ENCODE data around the gene PSG6. TPM values are rescaled to one million over a fixed set of nuclear protein-coding genes. Genes with fewer than 3 reads are reported as not detected.
"Not testable (repeated sequence)": the region's sequence is repeated elsewhere in the genome, so short reads cannot be mapped to it uniquely, and the experiment has no call there.

Gene PSG6
- total RNA-seq, 2 experiments from 2014 or later = not detected

DNA sequence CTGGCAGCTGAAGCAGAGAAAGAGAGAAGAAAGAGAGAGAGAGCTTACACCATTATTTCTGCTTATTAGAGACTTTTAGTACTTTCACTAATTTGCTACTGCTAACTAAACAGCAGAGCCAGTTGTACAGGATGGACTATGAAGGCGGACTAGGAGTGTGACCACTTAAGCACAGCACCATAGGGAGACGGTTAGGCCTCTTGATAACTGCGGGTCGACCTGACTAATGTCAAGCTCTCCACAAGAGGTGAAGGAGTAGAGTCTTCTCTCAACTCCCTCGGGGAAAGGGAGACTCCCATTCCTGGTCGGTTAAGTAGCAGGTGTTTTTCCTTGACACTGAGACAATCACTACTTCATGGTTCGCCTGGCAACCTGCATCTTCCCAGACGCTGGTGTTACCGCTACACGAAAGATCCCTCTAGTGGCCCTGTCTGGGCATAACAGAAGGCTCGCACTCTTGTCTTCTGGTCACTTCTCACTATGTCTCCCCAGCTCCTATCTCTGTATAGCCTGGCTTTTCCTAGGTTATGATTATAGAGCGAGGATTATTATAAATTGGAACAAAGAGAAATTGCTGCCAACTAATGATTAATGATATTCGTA lies 24.6 kb upstream of the PSG6 start:
- peaks cover 0 to 4% of the 10 kb centered on the region in 2 experiments for H3K27me3 ChIP-seq (ENCODE audit: control insufficient read depth in 1 of 2, insufficient read depth in 2 of 2, low read length in 2 of 2)
- no peak overlapping the region for H3K4me3 ChIP-seq (ENCODE audit: low read length)
- ChIA-PET POLR2A (no interaction called here), CTCF (no interaction called here)
- no peaks in the 10 kb centered on the region for H3K36me3 Mint-ChIP-seq (ENCODE audit: low read depth)
- no peak overlapping the region for H3K4me3 Mint-ChIP-seq
- no peaks in the 10 kb centered on the region for H3K4me1 Mint-ChIP-seq (ENCODE audit: low read depth)
- intact Hi-C loops (cut with DNase I, micrococcal nuclease) = no loop called here
- H3K27ac Mint-ChIP-seq = no peak overlapping the region
- H3K4me1 ChIP-seq (ENCODE audit: insufficient read depth, low read length) = no peaks in the 10 kb centered on the region
- H3K27ac ChIP-seq (ENCODE audit: low read depth in 1 of 2, low read length in 2 of 2) = no peak overlapping the region
- TF ChIP-seq, protein P1, sequence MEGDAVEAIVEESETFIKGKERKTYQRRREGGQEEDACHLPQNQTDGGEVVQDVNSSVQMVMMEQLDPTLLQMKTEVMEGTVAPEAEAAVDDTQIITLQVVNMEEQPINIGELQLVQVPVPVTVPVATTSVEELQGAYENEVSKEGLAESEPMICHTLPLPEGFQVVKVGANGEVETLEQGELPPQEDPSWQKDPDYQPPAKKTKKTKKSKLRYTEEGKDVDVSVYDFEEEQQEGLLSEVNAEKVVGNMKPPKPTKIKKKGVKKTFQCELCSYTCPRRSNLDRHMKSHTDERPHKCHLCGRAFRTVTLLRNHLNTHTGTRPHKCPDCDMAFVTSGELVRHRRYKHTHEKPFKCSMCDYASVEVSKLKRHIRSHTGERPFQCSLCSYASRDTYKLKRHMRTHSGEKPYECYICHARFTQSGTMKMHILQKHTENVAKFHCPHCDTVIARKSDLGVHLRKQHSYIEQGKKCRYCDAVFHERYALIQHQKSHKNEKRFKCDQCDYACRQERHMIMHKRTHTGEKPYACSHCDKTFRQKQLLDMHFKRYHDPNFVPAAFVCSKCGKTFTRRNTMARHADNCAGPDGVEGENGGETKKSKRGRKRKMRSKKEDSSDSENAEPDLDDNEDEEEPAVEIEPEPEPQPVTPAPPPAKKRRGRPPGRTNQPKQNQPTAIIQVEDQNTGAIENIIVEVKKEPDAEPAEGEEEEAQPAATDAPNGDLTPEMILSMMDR (IDR thresholded peaks at IDR 0.05) = no peak
- ATAC-seq (ENCODE audit: poor library complexity) (no peak), DNase-seq (no peak)
- peaks cover 57% of the 10 kb centered on the region for H3K27me3 Mint-ChIP-seq
- no peaks in the 10 kb centered on the region for H3K36me3 ChIP-seq (ENCODE audit: insufficient read depth, low read length)
- no peaks in the 10 kb centered on the region for H3K9me3 ChIP-seq (ENCODE audit: control insufficient read depth in 1 of 2, insufficient read depth in 1 of 2, low read length in 2 of 2)
- H3K9me3 Mint-ChIP-seq = no peaks in the 10 kb centered on the region

DNA sequence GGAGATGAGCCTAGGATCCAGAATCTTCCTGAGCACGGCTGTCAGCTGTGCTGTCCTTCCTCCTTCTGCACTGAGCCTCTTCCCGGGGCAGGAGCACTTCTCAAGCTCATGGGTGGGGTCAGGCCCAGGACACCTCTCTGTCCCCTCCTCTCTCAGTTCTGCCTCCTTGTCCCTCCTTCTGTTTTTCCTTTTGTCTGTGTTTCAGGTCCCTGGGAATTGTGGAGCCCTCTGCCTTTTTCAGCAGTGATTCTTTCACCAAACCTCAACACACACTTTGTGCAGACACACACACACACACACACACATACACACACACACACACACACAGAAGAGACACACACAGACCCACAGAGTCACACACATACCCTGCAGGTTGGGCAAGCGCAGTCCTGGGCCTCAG lies 19.4 kb upstream of the PSG6 start, which contains the start of gene PSG7:
Gene PSG7, minus strand, starts transcription at position 101 of the 400 bp plus-strand sequence. CDS start 131 bp downstream, outside the sequence.
- H3K27ac Mint-ChIP-seq; intact Hi-C loops (cut with DNase I, micrococcal nuclease); H3K36me3 Mint-ChIP-seq (ENCODE audit: low read depth); H3K9me3 ChIP-seq (ENCODE audit: control insufficient read depth in 1 of 2, insufficient read depth in 1 of 2, low read length in 2 of 2); H3K4me3 Mint-ChIP-seq; CTCF ChIA-PET; H3K27me3 ChIP-seq (ENCODE audit: control insufficient read depth in 1 of 2, insufficient read depth in 2 of 2, low read length in 2 of 2); POLR2A ChIA-PET; H3K4me3 ChIP-seq (ENCODE audit: low read length); H3K36me3 ChIP-seq (ENCODE audit: insufficient read depth, low read length); H3K27ac ChIP-seq (ENCODE audit: low read depth in 1 of 2, low read length in 2 of 2); ATAC-seq (ENCODE audit: poor library complexity); H3K4me1 ChIP-seq (ENCODE audit: insufficient read depth, low read length); H3K4me1 Mint-ChIP-seq (ENCODE audit: low read depth); DNase-seq; H3K9me3 Mint-ChIP-seq: not testable (repeated sequence)
- H3K27me3 Mint-ChIP-seq = peaks cover 31% of the 10 kb centered on the region

DNA sequence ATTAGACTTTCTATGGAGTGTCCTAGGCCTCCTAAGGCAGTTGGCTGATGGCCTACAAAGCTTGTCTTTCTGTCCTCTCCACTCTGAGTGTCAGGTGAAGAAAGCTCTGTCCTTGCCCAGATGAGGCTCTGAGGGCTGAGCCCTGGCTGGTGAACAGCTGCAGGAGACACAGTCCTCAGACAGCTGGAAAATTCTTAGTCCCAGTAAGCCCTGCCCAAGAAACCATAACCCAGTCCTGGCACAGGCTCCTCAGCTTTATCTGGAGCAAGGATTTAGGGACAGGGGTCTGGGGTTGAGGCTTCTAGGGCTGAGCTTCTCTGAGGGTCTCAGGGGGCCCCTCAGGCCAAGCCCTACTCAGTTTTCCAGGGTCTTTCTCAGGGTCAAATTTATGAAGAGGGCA lies 17.0 kb upstream of the PSG6 start:
- H3K4me1 Mint-ChIP-seq (ENCODE audit: low read depth); H3K9me3 ChIP-seq (ENCODE audit: control insufficient read depth in 1 of 2, insufficient read depth in 1 of 2, low read length in 2 of 2); H3K4me1 ChIP-seq (ENCODE audit: insufficient read depth, low read length); ATAC-seq (ENCODE audit: poor library complexity); H3K4me3 Mint-ChIP-seq; H3K36me3 ChIP-seq (ENCODE audit: insufficient read depth, low read length); intact Hi-C loops (cut with DNase I, micrococcal nuclease); H3K36me3 Mint-ChIP-seq (ENCODE audit: low read depth); H3K27ac ChIP-seq (ENCODE audit: low read depth in 1 of 2, low read length in 2 of 2); POLR2A ChIA-PET; H3K4me3 ChIP-seq (ENCODE audit: low read length); H3K27me3 ChIP-seq (ENCODE audit: control insufficient read depth in 1 of 2, insufficient read depth in 2 of 2, low read length in 2 of 2); H3K27ac Mint-ChIP-seq; DNase-seq; H3K9me3 Mint-ChIP-seq; CTCF ChIA-PET: not testable (repeated sequence)
- H3K27me3 Mint-ChIP-seq = peaks cover 23% of the 10 kb centered on the region

DNA sequence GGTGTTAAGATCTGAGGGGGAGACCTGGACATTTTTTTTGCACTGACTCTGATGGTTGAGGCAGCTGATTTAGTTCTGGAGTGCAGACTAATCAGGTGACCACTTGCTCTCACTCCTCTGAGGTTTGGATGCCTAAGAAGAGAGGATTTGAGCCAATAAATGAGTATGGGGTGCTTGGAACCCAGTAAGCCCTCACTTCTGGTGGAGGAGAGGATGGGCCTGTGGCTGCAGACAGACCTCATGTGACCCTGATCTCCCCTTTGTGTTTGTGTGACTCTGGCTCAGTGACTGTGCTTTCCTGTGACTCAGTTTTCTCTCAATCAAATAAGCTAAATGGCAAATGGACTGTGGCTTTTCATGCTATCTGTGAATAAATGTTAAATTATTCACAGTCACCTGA lies 16.5 kb upstream of the PSG6 start:
- intact Hi-C loops (cut with DNase I, micrococcal nuclease); H3K27me3 ChIP-seq (ENCODE audit: control insufficient read depth in 1 of 2, insufficient read depth in 2 of 2, low read length in 2 of 2); H3K27ac ChIP-seq (ENCODE audit: low read depth in 1 of 2, low read length in 2 of 2); POLR2A ChIA-PET; H3K9me3 Mint-ChIP-seq; H3K36me3 ChIP-seq (ENCODE audit: insufficient read depth, low read length); H3K27ac Mint-ChIP-seq; H3K4me1 Mint-ChIP-seq (ENCODE audit: low read depth); H3K4me3 Mint-ChIP-seq; CTCF ChIA-PET; H3K4me1 ChIP-seq (ENCODE audit: insufficient read depth, low read length); H3K36me3 Mint-ChIP-seq (ENCODE audit: low read depth); DNase-seq; H3K4me3 ChIP-seq (ENCODE audit: low read length); ATAC-seq (ENCODE audit: poor library complexity); H3K9me3 ChIP-seq (ENCODE audit: control insufficient read depth in 1 of 2, insufficient read depth in 1 of 2, low read length in 2 of 2): not testable (repeated sequence)
- H3K27me3 Mint-ChIP-seq = peaks cover 19% of the 10 kb centered on the region

DNA sequence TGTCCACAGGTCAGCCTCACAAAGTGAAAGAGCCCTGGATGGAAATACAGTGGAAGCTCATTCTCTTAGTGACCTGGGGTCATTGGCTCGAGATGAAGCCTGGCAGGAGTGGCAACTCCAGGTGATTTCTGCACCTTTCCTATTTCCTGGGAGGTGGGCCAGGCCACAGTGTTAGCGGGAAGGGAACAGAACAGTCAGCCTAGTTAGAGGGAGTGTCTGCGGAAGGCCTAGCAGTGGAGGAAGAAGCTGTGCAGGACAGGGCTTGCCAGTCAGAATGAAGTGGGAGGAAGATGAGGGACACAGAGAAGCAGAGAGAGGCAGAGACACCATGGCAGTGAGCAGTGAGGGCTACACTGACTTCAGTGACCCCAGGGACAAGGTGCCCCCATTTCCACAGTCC lies 15.7 kb upstream of the PSG6 start:
- H3K4me3 Mint-ChIP-seq; H3K9me3 ChIP-seq (ENCODE audit: control insufficient read depth in 1 of 2, insufficient read depth in 1 of 2, low read length in 2 of 2); DNase-seq; H3K27ac ChIP-seq (ENCODE audit: low read depth in 1 of 2, low read length in 2 of 2); H3K4me1 ChIP-seq (ENCODE audit: insufficient read depth, low read length); H3K27me3 ChIP-seq (ENCODE audit: control insufficient read depth in 1 of 2, insufficient read depth in 2 of 2, low read length in 2 of 2); H3K36me3 ChIP-seq (ENCODE audit: insufficient read depth, low read length); ATAC-seq (ENCODE audit: poor library complexity); H3K9me3 Mint-ChIP-seq; POLR2A ChIA-PET; intact Hi-C loops (cut with DNase I, micrococcal nuclease); H3K4me1 Mint-ChIP-seq (ENCODE audit: low read depth); H3K27ac Mint-ChIP-seq; H3K4me3 ChIP-seq (ENCODE audit: low read length); H3K36me3 Mint-ChIP-seq (ENCODE audit: low read depth); CTCF ChIA-PET: not testable (repeated sequence)
- peaks cover 26% of the 10 kb centered on the region for H3K27me3 Mint-ChIP-seq

DNA sequence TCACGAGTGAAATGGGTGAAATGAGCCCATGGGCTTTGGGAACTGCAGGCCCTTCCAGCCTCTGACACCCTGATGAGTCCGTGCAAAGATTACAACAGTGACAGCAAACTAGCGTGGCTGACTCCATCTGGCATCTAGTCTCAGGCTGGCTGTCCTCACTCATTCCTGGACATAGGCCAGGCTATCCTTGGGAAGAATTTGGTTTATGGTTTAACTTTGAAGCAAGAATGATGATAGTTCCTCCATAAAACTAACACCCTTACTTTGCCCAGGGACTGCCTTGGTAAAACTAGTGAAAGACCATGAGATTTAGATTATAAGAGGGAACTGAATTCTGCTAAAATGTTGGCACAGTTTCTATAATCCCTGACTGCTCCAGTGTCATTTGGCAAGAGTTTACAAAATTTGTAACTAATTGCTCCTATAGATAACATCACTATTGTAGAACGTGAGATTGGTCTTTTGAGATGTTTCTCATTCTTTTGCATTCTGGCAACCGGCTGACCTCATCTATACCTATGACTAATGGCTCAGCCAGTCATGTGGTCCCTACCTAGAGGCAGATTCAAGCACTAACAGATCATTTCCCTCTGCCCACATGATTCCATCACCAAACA lies 14.9 kb upstream of the PSG6 start:
- intact Hi-C loops (cut with DNase I, micrococcal nuclease); POLR2A ChIA-PET; H3K9me3 Mint-ChIP-seq; H3K27ac Mint-ChIP-seq; DNase-seq; H3K4me3 ChIP-seq (ENCODE audit: low read length); H3K4me1 ChIP-seq (ENCODE audit: insufficient read depth, low read length); H3K27me3 ChIP-seq (ENCODE audit: control insufficient read depth in 1 of 2, insufficient read depth in 2 of 2, low read length in 2 of 2); H3K27ac ChIP-seq (ENCODE audit: low read depth in 1 of 2, low read length in 2 of 2); H3K9me3 ChIP-seq (ENCODE audit: control insufficient read depth in 1 of 2, insufficient read depth in 1 of 2, low read length in 2 of 2); CTCF ChIA-PET; H3K4me1 Mint-ChIP-seq (ENCODE audit: low read depth); H3K36me3 Mint-ChIP-seq (ENCODE audit: low read depth); H3K36me3 ChIP-seq (ENCODE audit: insufficient read depth, low read length); ATAC-seq (ENCODE audit: poor library complexity); H3K4me3 Mint-ChIP-seq: not testable (repeated sequence)
- peaks cover 32% of the 10 kb centered on the region for H3K27me3 Mint-ChIP-seq

Measured in CD4-positive, alpha-beta T cell (primary cell).